ENCODE results near the gene SPATA6. TPM values are rescaled to one million over a fixed set of nuclear protein-coding genes. Genes with fewer than 3 reads are reported as not detected.
"Not testable (repeated sequence)": the region's sequence is repeated elsewhere in the genome, so short reads cannot be mapped to it uniquely, and the experiment has no call there.

The SPATA6 gene
- total RNA-seq, 1 donor from 2014 or later = 8.3 TPM

GRCh38 chr1:48391926-48392325 is 80.1 kb downstream of the SPATA6 start:
- intact Hi-C loops (cut with DNase I) = no loop called here
- DNase-seq (ENCODE audit: low spot score) = no peak

GRCh38 chr1:48387409-48387808 is 84.6 kb downstream of the SPATA6 start:
- intact Hi-C loops (cut with DNase I) = no loop called here
- no peak for DNase-seq (ENCODE audit: low spot score)

- no peak for DNase-seq (ENCODE audit: low spot score)
- intact Hi-C loops (cut with DNase I) = no loop called here
These were observed 97.2 kb downstream of the SPATA6 start for GRCh38 chr1:48374785-48375184.

- intact Hi-C loops (cut with DNase I) = no loop called here
- no peak for DNase-seq (ENCODE audit: low spot score)
These were observed 100.4 kb downstream of the SPATA6 start for GRCh38 chr1:48371598-48371997.

- intact Hi-C loops (cut with DNase I) = no loop called here
- no peak for DNase-seq (ENCODE audit: low spot score)
These were observed 109.1 kb downstream of the SPATA6 start for GRCh38 chr1:48362901-48363300.

- intact Hi-C loops (cut with DNase I) = no loop called here
- no peak for DNase-seq (ENCODE audit: low spot score)
These were observed 115.1 kb downstream of the SPATA6 start for GRCh38 chr1:48356901-48357300.

- intact Hi-C loops (cut with DNase I) = no loop called here
These were observed 127.6 kb downstream of the SPATA6 start for GRCh38 chr1:48344373-48344772.

GRCh38 chr1:48341221-48341620 is 130.8 kb downstream of the SPATA6 start:
- no peak for DNase-seq (ENCODE audit: low spot score)
- intact Hi-C loops (cut with DNase I) = no loop called here

More at GRCh38 chr1:48344373-48344772, 127.6 kb downstream of the SPATA6 start:
- DNase-seq (ENCODE audit: low spot score) = no peak

- no peak for DNase-seq (ENCODE audit: low spot score)
- intact Hi-C loops (cut with DNase I) = no loop called here
These were observed 133.7 kb downstream of the SPATA6 start for GRCh38 chr1:48338257-48338656.

- intact Hi-C loops (cut with DNase I) = no loop called here
- no peak for DNase-seq (ENCODE audit: low spot score)
These were observed 138.7 kb downstream of the SPATA6 start for GRCh38 chr1:48333316-48333715.

GRCh38 chr1:48332115-48332514 is 139.9 kb downstream of the SPATA6 start:
- no peak for DNase-seq (ENCODE audit: low spot score)

GRCh38 chr1:48329905-48330304 is 142.1 kb downstream of the SPATA6 start:
- DNase-seq (ENCODE audit: low spot score) = no peak
- intact Hi-C loops (cut with DNase I) = no loop called here

More at GRCh38 chr1:48332115-48332514, 139.9 kb downstream of the SPATA6 start:
- intact Hi-C loops (cut with DNase I) = no loop called here

- intact Hi-C loops (cut with DNase I) = no loop called here
- DNase-seq (ENCODE audit: low spot score) = no peak
These were observed 142.5 kb downstream of the SPATA6 start for GRCh38 chr1:48329486-48329885.

GRCh38 chr1:48311829-48312228 is 160.2 kb downstream of the SPATA6 start:
- intact Hi-C loops (cut with DNase I); DNase-seq (ENCODE audit: low spot score): not testable (repeated sequence)

- DNase-seq (ENCODE audit: low spot score) = no peak
- intact Hi-C loops (cut with DNase I) = no loop called here
These were observed 162.4 kb downstream of the SPATA6 start for GRCh38 chr1:48309564-48310082.

GRCh38 chr1:48302652-48303051 is 169.4 kb downstream of the SPATA6 start:
- intact Hi-C loops (cut with DNase I) = no loop called here
- DNase-seq (ENCODE audit: low spot score) = no peak

GRCh38 chr1:48294656-48295055 is 177.3 kb downstream of the SPATA6 start:
- intact Hi-C loops (cut with DNase I) = no loop called here
- DNase-seq (ENCODE audit: low spot score) = no peak

GRCh38 chr1:48294094-48294493 is 177.9 kb downstream of the SPATA6 start:
- intact Hi-C loops (cut with DNase I) = not testable (repeated sequence)

GRCh38 chr1:48292706-48293105 is 179.3 kb downstream of the SPATA6 start:
- DNase-seq (ENCODE audit: low spot score) = no peak
- intact Hi-C loops (cut with DNase I) = no loop called here

More at GRCh38 chr1:48294094-48294493, 177.9 kb downstream of the SPATA6 start:
- not testable (repeated sequence) for DNase-seq (ENCODE audit: low spot score)

GRCh38 chr1:48291421-48291820 is 180.6 kb downstream of the SPATA6 start:
- no peak for DNase-seq (ENCODE audit: low spot score)

GRCh38 chr1:48285525-48285924 is 186.5 kb downstream of the SPATA6 start:
- no peak for DNase-seq (ENCODE audit: low spot score)
- intact Hi-C loops (cut with DNase I) = no loop called here

More at GRCh38 chr1:48291421-48291820, 180.6 kb downstream of the SPATA6 start:
- intact Hi-C loops (cut with DNase I) = no loop called here

Data from cardiac septum (tissue), 1 donor.